NCI-H1694 (cell line): ENCODE measurements around the gene MAD2L2.

Experiments
- DNase-seq: peaks from one replicate; lab custom pipeline; 2025; lab: John Stamatoyannopoulos, UW

MAD2L2 gene

GRCh38 chr1:11704691-11705475, 23.9 kb upstream of the MAD2L2 start:
- DNase-seq = no peak

GRCh38 chr1:11704194-11704529, 23.2 kb upstream of the MAD2L2 start:
- no peak for DNase-seq

- no peak for DNase-seq
Observed at GRCh38 chr1:11703357-11704193, 22.6 kb upstream of the MAD2L2 start.

GRCh38 chr1:11701981-11702803, 21.2 kb upstream of the MAD2L2 start:
- DNase-seq = no peak

GRCh38 chr1:11701551-11701961, 20.6 kb upstream of the MAD2L2 start:
- peak; percentile 57 for DNase-seq

- no peak for DNase-seq
Observed at GRCh38 chr1:11700601-11701467, 19.9 kb upstream of the MAD2L2 start.

GRCh38 chr1:11697893-11698210, 16.9 kb upstream of the MAD2L2 start:
- no peak for DNase-seq

- no peak for DNase-seq
Observed at GRCh38 chr1:11697188-11697892, 16.4 kb upstream of the MAD2L2 start.

GRCh38 chr1:11695861-11696260, 14.9 kb upstream of the MAD2L2 start:
- DNase-seq = no peak

GRCh38 chr1:11693917-11694316, 13.0 kb upstream of the MAD2L2 start:
- DNase-seq = no peak

- no peak for DNase-seq
Observed at GRCh38 chr1:11693024-11693590, 12.2 kb upstream of the MAD2L2 start.

GRCh38 chr1:11691928-11692711, 11.2 kb upstream of the MAD2L2 start:
- DNase-seq = no peak

- no peak for DNase-seq
Observed at GRCh38 chr1:11691302-11691914, 10.5 kb upstream of the MAD2L2 start, which contains the start of gene DRAXIN. TSS of gene DRAXIN (plus strand) at chr1:11691710. CDS start at chr1:11706259, 14,549 bp downstream.

GRCh38 chr1:11690397-11691301, 9.7 kb upstream of the MAD2L2 start:
- no peak for DNase-seq

GRCh38 chr1:11688506-11688905, 7.6 kb upstream of the MAD2L2 start:
- no peak for DNase-seq

GRCh38 chr1:11685210-11685752, 4.3 kb upstream of the MAD2L2 start:
- DNase-seq = no peak

- DNase-seq = no peak
Observed at GRCh38 chr1:11684070-11684469, 3.1 kb upstream of the MAD2L2 start.

- DNase-seq = no peak
Observed at GRCh38 chr1:11682799-11683198, 1.9 kb upstream of the MAD2L2 start.
